Measurements from ENCODE around the gene TALDO1.
"Not testable (repeated sequence)": the region's sequence is repeated elsewhere in the genome, so short reads cannot be mapped to it uniquely, and the experiment has no call there.

The TALDO1 gene

DNA sequence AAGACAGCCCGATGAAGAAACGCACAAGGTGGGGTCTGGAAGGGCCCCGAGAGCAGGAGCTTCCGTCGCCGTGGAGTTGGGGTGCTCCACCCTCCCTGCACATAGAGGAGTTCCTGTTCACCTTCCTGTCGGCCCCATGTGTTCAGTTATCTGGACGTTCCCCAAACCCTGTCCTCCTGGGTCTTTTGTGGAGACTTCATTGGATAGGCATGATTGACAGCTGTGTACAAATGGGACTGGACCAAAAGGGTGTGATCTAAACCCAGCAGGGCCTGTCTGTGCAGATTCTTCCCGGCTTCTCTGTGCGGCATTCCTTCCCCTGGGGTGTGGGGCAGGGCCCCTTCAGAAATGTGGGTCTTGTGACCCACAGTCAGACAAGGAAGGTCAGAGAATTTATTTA lies 9.4 kb upstream of the TALDO1 start:
- not testable (repeated sequence) for DNase-seq

- no peak for DNase-seq
These were observed 5.1 kb upstream of the TALDO1 start for GRCh38 chr11:742156-742546.

DNA sequence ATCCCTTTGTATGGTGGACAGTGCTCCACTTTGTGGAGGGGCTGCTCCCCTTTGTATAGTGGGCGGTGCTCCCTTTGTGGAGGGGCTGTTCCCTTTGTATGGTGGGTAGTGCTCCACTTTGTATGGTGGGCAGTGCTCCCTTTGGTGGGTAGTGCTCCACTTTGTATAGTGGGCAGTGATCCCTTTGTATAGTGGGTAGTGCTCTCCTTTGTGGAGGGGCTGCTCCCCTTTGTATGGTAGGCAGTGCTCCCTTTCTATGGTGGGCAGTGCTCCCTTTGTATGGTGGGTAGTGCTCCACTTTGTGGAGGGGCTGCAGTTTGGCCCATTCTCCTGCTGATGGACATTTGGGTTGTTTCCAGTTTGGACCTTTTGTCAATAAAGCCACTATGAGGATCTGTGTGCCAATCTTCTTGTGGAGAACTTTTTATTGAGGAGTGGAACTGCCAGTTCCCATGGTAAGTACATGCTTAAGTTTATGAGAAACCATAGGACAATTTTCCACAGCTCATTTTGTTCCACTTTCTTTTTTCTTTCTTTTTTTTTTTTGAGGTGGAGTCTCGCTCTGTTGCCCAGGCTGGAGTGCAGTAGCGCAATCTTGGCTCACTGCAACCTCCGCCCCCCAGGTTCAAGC lies 4.6 kb upstream of the TALDO1 start:
- no peak for DNase-seq

DNA sequence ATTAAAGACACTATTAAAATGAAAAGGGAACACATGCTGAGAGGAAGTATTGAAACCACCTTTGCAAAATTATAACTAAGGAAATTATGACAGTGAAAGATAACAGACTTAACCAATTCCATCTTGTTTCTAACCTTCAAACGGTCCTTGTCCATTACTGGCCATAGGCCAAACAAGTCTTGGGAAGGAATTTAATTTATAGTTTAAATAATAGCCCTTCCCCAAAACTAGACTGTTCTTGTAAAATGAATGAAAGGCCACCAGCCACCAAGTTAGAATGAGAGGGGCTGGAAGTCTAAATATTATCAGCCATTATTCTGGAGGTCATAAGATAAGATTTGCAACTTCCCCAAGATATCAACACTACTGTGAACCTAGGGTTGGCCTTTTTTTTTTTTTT lies 1.8 kb upstream of the TALDO1 start:
- no peak for DNase-seq

GRCh38 chr11:746289-747157 lies 741 bp upstream of the TALDO1 start:
- DNase-seq, result peak; percentile 36

DNA sequence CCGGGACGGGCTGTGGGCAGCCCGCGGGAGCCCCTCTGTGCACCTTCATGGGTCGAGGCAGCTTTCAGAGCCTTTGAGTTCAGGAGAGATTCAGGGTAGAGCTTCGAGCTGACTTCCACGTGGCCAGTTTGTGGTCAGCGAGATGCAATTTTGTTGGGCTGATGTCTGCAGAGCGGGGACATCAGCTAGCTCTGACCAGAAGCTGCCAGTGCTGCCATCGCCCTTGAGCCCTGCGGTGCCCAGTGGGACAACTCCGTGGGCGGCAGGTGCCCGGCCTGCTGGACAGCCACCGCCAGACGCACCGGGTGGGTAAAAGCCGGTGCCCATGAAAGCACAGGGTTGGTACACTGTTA lies 719 bp downstream of the TALDO1 start:
- DNase-seq, result no peak

DNA sequence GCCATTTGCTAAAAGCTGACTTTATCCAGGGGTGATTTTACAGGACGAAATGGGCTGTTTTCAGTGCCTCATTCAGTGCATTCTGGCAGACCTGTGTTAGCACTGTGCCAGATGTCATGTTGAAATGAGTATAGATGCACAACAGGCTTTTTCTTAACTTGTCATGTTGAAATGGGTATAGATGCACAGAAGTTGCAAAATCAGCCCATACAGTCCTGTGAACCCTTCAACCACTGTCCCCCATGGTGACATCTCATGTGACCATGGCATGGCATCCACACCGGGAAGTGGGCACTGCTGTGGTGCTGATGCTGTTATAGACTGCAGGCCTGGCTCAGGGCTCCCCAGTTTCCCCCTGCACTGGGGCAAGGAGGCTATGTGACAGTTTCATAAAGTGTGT lies 2.5 kb downstream of the TALDO1 start:
- DNase-seq, result no peak

DNA sequence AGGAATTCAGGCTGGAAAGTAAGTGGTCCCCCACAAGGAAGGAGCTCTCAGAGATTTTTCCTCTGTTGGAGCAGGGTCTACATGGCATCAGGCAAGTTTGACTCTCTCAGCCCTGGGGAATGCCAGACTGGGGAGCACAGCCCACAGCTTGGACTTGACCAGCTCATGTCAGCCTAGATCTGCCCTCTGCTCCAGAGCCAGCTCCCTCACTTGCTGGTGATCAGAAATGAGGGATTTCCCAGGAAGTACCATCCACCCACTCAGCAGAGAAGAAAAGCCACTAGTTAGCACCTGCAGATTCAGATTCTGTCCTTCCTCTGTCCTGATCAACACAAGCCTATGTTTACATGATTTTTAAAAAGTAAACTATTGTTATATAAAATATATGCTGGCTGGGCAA lies 13.0 kb downstream of the TALDO1 start:
- DNase-seq, result no peak

- no peak for DNase-seq
These were observed 14.4 kb downstream of the TALDO1 start for GRCh38 chr11:761526-762108.

DNA sequence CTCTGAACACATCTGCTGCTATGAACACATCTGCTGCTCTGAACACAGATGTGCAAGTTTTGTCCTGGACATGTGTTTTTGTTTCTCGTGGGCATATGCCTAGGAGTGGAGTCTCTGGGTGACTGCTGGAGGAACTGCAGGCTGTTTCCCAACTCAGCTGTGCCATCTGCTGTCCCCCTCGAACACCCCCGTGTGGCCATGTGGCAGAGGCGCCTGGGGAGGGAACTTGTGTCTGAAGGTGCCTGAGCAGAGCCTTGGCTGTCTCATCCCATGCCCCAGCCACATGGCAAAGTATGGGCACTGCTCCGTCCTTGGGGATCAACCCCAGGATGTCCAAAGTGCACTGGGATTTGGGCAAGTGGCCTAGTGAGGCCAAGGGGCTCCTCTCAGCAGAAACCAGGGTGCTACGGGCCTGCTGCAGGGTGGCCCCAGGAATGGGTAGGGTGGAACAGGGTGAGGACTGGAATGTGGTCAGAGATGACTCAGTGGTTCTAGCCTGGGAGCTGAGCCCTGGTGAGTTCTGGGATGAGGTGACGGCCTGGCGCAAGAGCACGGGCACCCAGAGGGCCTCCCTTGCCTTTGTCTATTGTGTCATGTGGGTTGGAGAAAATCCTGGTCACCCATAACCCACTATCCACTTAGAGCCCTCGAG lies 15.3 kb downstream of the TALDO1 start:
- DNase-seq, result no peak

- peak; percentile 27 for DNase-seq
These were observed 15.8 kb downstream of the TALDO1 start for GRCh38 chr11:763073-763463.

- DNase-seq, result no peak
These were observed 16.5 kb downstream of the TALDO1 start for GRCh38 chr11:763549-764321.

- DNase-seq, result no peak
These were observed 17.2 kb downstream of the TALDO1 start for GRCh38 chr11:764322-765024.

DNA sequence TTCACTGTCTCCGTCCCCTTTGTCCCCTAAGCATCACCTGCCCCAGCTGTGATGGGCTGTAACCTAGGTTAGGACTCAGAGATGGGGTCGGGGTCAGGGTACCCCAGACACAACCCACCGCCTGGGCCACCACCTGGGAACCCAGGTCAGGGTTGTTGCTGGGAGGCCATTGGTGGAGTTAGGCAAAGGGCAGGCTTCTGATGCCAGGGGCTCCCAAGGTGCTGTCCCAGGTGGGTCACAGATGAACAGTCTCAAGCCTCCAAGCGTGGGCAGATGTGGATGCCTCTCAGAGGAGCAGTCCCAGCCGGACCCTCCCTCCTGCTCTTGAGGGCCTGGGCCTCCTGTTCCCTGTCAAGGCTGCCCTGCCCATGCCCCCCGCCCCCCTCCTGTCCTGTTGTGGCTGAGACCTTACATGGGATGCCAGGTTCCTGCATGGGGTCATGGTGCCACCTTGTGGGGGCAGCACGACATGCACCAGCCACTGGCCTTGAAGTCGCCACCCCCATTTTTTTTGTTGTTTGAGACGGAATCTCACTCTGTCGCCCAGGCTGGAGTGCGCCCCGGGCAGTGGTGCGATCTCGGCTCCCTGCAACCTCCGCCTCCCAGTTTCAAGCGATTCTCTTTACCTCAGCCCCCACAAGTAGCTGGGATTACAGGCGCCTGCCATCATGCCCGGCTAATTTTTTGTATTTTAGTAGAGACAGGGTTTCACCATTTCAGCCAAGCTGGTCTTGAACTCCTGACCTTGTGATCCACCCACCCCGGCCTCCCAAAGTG lies 17.9 kb downstream of the TALDO1 start:
- peak; percentile 45 for DNase-seq

DNA sequence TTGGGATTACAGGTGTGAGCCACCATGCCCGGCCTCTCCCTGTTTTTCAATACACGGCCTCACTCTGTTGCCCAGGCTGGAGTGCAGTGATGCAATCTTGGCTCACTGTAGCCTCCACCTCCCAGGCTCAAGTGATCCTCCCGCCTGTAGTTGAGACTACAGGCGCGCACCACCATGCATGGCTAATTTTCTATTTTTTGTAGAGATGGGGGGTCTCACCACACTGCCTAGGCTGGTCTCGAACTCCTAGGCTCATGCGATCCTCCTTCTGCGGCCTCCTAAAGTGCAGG lies 18.5 kb downstream of the TALDO1 start:
- DNase-seq, result no peak

GRCh38 chr11:766106-766935 lies 19.1 kb downstream of the TALDO1 start:
- DNase-seq, result no peak

- DNase-seq, result no peak
These were observed 19.6 kb downstream of the TALDO1 start for GRCh38 chr11:766936-767210.

- DNase-seq, result no peak
These were observed 20.0 kb downstream of the TALDO1 start for GRCh38 chr11:767238-767637.

DNA sequence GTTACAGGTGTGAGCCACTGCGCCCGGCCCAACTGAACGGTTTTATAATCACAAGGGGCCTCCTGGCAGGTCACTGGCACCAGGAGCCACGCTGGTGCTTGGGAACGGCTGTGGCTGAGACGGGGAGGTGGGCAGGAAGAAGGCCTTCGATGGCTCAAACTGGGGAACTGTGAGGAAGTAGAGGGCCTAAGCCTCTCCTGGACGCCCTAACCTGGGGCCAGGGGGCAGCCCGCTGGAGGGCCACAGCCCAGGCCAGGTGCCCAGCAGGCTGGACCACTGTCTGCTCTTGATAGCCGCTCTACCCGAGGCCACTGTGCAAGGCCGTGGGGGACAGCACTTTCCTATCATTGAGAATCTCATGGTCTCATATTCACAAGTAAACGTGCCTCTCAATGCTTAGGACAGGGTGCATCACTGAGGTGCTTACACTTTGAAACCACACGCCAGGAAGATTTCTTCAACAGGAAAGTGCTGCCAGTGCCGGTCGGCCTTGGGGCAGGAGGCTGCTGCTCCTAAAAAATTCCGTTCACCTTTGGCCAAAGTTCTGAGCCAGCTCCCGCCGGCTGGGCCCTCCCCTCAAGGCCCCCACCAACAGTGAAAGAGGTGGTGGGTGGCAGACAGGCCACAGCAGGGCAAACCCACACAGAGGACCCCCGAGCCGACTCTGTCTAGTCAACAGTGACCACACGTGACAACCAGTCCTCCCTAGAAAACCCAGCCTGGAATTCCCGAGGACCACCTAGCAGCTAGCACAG lies 22.8 kb downstream of the TALDO1 start:
- no peak for DNase-seq

Data from NCI-H345 (cell line).